HEK293T (cell line): ENCODE data around the gene SLC22A1.

Source experiments
- CTCF ChIA-PET: fragments of 350-600 bp; formaldehyde crosslinking; extraction: SDS; loops from one replicate; lab custom pipeline; 2021; ENCODE audit warnings: antibody characterized with exemption, inconsistent platforms; lab: Yijun Ruan, JAX
- POLR2A ChIA-PET: fragments of 350-600 bp; formaldehyde crosslinking; extraction: SDS; loops from one replicate; lab custom pipeline; 2020; ENCODE audit warnings: antibody characterized with exemption, inconsistent platforms; lab: Yijun Ruan, JAX
- DNase-seq: peaks from one replicate; pipeline ENCODE4 v3.0.0; 2012; ENCODE audit warnings: mixed read lengths; ENCODE audit errors: extremely low spot score
- ARNT ChIP-seq: fragments of 450-650 bp; IDR thresholded peaks from 2 replicates; pipeline ENCODE4 v1.6.1; 2017; ENCODE audit warnings: mild to moderate bottlenecking
- BHLHE40 ChIP-seq: fragments of 450-650 bp; IDR thresholded peaks from 2 replicates; pipeline ENCODE4 v1.6.1; 2016; ENCODE audit warnings: mild to moderate bottlenecking, moderate library complexity, borderline replicate concordance
- CTBP1 ChIP-seq: fragments of 450-650 bp; IDR thresholded peaks from 2 replicates; pipeline ENCODE4 v1.6.1; 2016; ENCODE audit warnings: borderline replicate concordance
- ELF4 ChIP-seq: fragments of 450-650 bp; IDR thresholded peaks from 2 replicates; pipeline ENCODE4 v1.6.1; 2017; ENCODE audit warnings: antibody characterized with exemption
- FOXA1 ChIP-seq: fragments of 450-650 bp; IDR thresholded peaks from 2 replicates; pipeline ENCODE4 v1.6.1; 2016; ENCODE audit warnings: mild to moderate bottlenecking
- FOXK2 ChIP-seq: fragments of 450-650 bp; IDR thresholded peaks from 2 replicates; pipeline ENCODE4 v1.6.1; 2016; ENCODE audit warnings: mild to moderate bottlenecking
- FOXM1 ChIP-seq: fragments of 450-650 bp; IDR thresholded peaks from 2 replicates; pipeline ENCODE4 v1.6.1; 2017; ENCODE audit warnings: mild to moderate bottlenecking, borderline replicate concordance
- HDGF ChIP-seq: fragments of 450-650 bp; IDR thresholded peaks from 2 replicates; pipeline ENCODE4 v1.6.1; 2017; ENCODE audit warnings: antibody characterized with exemption, borderline replicate concordance
- L3MBTL2 ChIP-seq: fragments of 450-650 bp; conservative IDR thresholded peaks from 2 replicates; pipeline ENCODE4 v1.6.1; 2016; ENCODE audit warnings: mild to moderate bottlenecking
- LEF1 ChIP-seq: fragments of 450-650 bp; IDR thresholded peaks from 2 replicates; pipeline ENCODE4 v1.6.1; 2017; ENCODE audit warnings: mild to moderate bottlenecking, borderline replicate concordance
- NFRKB ChIP-seq: fragments of 450-650 bp; IDR thresholded peaks from 2 replicates; pipeline ENCODE4 v1.6.1; 2016; ENCODE audit warnings: mild to moderate bottlenecking, moderate library complexity
- PKNOX1 ChIP-seq: fragments of 450-650 bp; IDR thresholded peaks from 2 replicates; pipeline ENCODE4 v1.6.1; 2016
- SP1 ChIP-seq: fragments of 450-650 bp; IDR thresholded peaks from 2 replicates; pipeline ENCODE4 v1.6.1; 2017
- SUZ12 ChIP-seq: fragments of 450-650 bp; IDR thresholded peaks from 2 replicates; pipeline ENCODE4 v1.6.1; 2016; ENCODE audit warnings: mild to moderate bottlenecking
- TARDBP ChIP-seq: fragments of 450-650 bp; IDR thresholded peaks from 2 replicates; pipeline ENCODE4 v1.6.1; 2016
- ZNF384 ChIP-seq: fragments of 450-650 bp; IDR thresholded peaks from 2 replicates; pipeline ENCODE4 v1.6.1; 2016

SLC22A1 gene

GRCh38 chr6:160121558-160121957 is at the start of gene SLC22A1:
Gene SLC22A1, plus strand, starts transcription at chr6:160121815. Its CDS starts 121 bp downstream, at chr6:160121936.
- ChIA-PET POLR2A (no interaction called here), CTCF (no interaction called here)
- DNase-seq: no peak
- TF ChIP-seq CTBP1 (no peak), ARNT (no peak), SUZ12 (no peak), SP1 (no peak), HDGF (no peak), FOXK2 (no peak), FOXM1 (no peak), L3MBTL2 (no peak), FOXA1 (no peak), ELF4 (no peak), TARDBP (no peak), LEF1 (no peak), PKNOX1 (no peak), BHLHE40 (no peak), NFRKB (no peak), ZNF384 (no peak)

GRCh38 chr6:160073272-160073671 is 48.3 kb upstream of the SLC22A1 start:
- TF ChIP-seq PKNOX1: no peak
- TF ChIP-seq FOXM1: no peak
- TF ChIP-seq ELF4: no peak
- TF ChIP-seq NFRKB: no peak
- no peak for TF ChIP-seq CTBP1
- no peak for TF ChIP-seq SUZ12
- no peak for TF ChIP-seq L3MBTL2
- no peak for TF ChIP-seq ARNT
- no peak for TF ChIP-seq ZNF384
- no peak for DNase-seq
- ChIA-PET POLR2A (no interaction called here), CTCF (interaction anchor here (0.7 to 1.1 kb wide), 2 partner anchors 28 to 210 kb away, joined by 4 to 5 read pairs; no protein-coding TSS in a partner anchor)

GRCh38 chr6:160076009-160076408 is 45.6 kb upstream of the SLC22A1 start:
- POLR2A ChIA-PET: no interaction called here
- TF ChIP-seq TARDBP (no peak), LEF1 (no peak), FOXM1 (no peak), SP1 (no peak)
- CTCF ChIA-PET: no interaction called here
- DNase-seq: no peak

GRCh38 chr6:160077024-160077423 is 44.6 kb upstream of the SLC22A1 start:
- ChIA-PET POLR2A (no interaction called here), CTCF (interaction anchor here (0.8 to 0.9 kb wide), 2 partner anchors 11 to 213 kb away, joined by 3 to 5 read pairs; no protein-coding TSS in a partner anchor)
- TF ChIP-seq LEF1 (no peak), PKNOX1 (no peak), SUZ12 (no peak), ZNF384 (no peak), FOXK2 (no peak), FOXM1 (no peak), NFRKB (no peak), HDGF (no peak), CTBP1 (no peak), TARDBP (no peak), SP1 (no peak), FOXA1 (no peak), BHLHE40 (no peak), ELF4 (no peak), L3MBTL2 (no peak), ARNT (no peak)
- no peak for DNase-seq

GRCh38 chr6:160077526-160077925 is 44.1 kb upstream of the SLC22A1 start:
- TF ChIP-seq NFRKB (no peak), FOXK2 (no peak), SP1 (no peak), CTBP1 (no peak), HDGF (no peak), FOXA1 (no peak), FOXM1 (no peak), BHLHE40 (no peak), LEF1 (no peak), TARDBP (no peak), L3MBTL2 (no peak), PKNOX1 (no peak), ZNF384 (no peak), ARNT (no peak), SUZ12 (no peak), ELF4 (no peak)
- DNase-seq: no peak
- CTCF ChIA-PET: interaction anchor here (0.8 to 0.9 kb wide), 2 partner anchors 10 to 214 kb away, joined by 3 to 5 read pairs; no protein-coding TSS in a partner anchor
- POLR2A ChIA-PET: no interaction called here
